GM21619 (cell line): ENCODE results near the gene MTIF3.
"Not testable (repeated sequence)": the region's sequence is repeated elsewhere in the genome, so short reads cannot be mapped to it uniquely, and the experiment has no call there.

Source experiments
- ATAC-seq: cut with Tn5 transposase; IDR thresholded peaks from one replicate; pipeline ENCODE4 v1.9.1; 2021; ENCODE audit not compliant: unreplicated experiment

Gene MTIF3

GRCh38 chr13:27421101-27421871, 29.1 kb downstream of the MTIF3 start:
- no peak for ATAC-seq

GRCh38 chr13:27419328-27419727, 31.0 kb downstream of the MTIF3 start:
- ATAC-seq = no peak

GRCh38 chr13:27415116-27415515, 35.2 kb downstream of the MTIF3 start:
- ATAC-seq = no peak

GRCh38 chr13:27411341-27411740, 39.0 kb downstream of the MTIF3 start:
- ATAC-seq = no peak

- no peak for ATAC-seq
These were observed 41.4 kb downstream of the MTIF3 start for GRCh38 chr13:27409013-27409412.

- no peak for ATAC-seq
These were observed 42.3 kb downstream of the MTIF3 start for GRCh38 chr13:27408074-27408473.

GRCh38 chr13:27406178-27406939, 44.0 kb downstream of the MTIF3 start:
- no peak for ATAC-seq

- no peak for ATAC-seq
These were observed 44.7 kb downstream of the MTIF3 start for GRCh38 chr13:27405546-27406134.

GRCh38 chr13:27404680-27405079, 45.7 kb downstream of the MTIF3 start:
- no peak for ATAC-seq

- no peak for ATAC-seq
These were observed 46.5 kb downstream of the MTIF3 start for GRCh38 chr13:27403727-27404385.

- no peak for ATAC-seq
These were observed 47.1 kb downstream of the MTIF3 start for GRCh38 chr13:27403203-27403678.

- ATAC-seq = no peak
These were observed 49.2 kb downstream of the MTIF3 start for GRCh38 chr13:27401210-27401609.

GRCh38 chr13:27400405-27400804, 50.0 kb downstream of the MTIF3 start:
- not testable (repeated sequence) for ATAC-seq

GRCh38 chr13:27398360-27398759, 52.0 kb downstream of the MTIF3 start:
- no peak for ATAC-seq

GRCh38 chr13:27396252-27396846, 54.0 kb downstream of the MTIF3 start:
- no peak for ATAC-seq

- ATAC-seq = no peak
These were observed 55.3 kb downstream of the MTIF3 start for GRCh38 chr13:27395007-27395510.

GRCh38 chr13:27393101-27393500, 57.3 kb downstream of the MTIF3 start:
- no peak for ATAC-seq

- ATAC-seq = no peak
These were observed 58.9 kb downstream of the MTIF3 start for GRCh38 chr13:27391471-27391870.

- ATAC-seq = no peak
These were observed 60.5 kb downstream of the MTIF3 start for GRCh38 chr13:27389891-27390290.

- ATAC-seq = no peak
These were observed 62.1 kb downstream of the MTIF3 start for GRCh38 chr13:27388241-27388640.
